ENCODE data around the gene KDM6A. TPM values are rescaled to one million over a fixed set of nuclear protein-coding genes. Genes with fewer than 3 reads are reported as not detected.

Gene KDM6A
- polyA plus RNA-seq, 1 donor from 2014 or later = 25.1 TPM

DNA sequence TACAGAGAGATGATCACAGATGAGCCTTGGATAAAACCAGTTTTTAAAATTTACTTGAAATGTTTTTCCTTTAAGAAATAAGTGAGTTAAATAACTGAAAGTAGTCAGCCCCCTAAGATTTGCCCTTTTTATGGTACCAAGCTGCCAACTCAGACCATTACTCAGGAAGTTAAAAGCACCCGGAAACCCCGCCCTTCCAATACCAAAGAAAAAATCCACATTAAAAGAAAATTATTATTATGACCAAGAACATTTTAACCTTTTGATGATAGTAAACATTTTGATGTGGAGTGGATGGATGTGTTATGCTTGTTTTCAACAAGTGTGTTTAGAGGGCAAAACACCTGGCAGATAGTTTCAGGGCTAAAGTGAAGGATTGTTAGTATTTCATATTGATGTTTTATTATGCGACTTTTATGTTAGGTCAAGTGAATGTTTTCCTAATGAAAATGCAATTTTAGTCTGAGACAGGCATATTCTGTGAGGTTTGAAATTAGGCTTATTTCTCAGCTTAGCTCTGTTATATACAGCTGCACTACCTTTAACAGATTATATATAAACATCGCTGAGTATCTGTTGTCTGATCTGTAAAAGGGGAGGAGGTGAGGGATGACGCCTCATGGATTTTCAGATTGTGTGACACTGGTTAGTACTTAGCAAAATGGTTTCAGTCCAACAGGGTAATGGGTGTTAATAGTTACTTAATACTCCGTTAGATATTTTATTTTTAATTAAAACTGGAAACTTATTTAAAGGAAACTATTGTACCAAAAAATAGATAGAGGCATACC lies 89.0 kb downstream of the KDM6A start:
- Histone ChIP-seq H3K9ac (ENCODE audit: low read length) (no peak overlapping the region), H3K9me2 (ENCODE audit: insufficient read depth, low read length) (no peaks in the 10 kb centered on the region), H3K9me3 (ENCODE audit: low read length) (no peaks in the 10 kb centered on the region), H3K27me3 (ENCODE audit: insufficient read depth, low read depth, low read length) (no peaks in the 10 kb centered on the region), H3K36me3 (ENCODE audit: insufficient read depth, low read length) (no peaks in the 10 kb centered on the region), H2AFZ (ENCODE audit: low read depth, low read length) (no peak overlapping the region), H3K79me2 (replicated peaks; ENCODE audit: insufficient read depth, low read length) (peaks cover 18% of the 10 kb centered on the region), H4K20me1 (ENCODE audit: insufficient read depth) (no peaks in the 10 kb centered on the region), H3K27ac (ENCODE audit: low read length) (no peak overlapping the region), H3F3A (ENCODE audit: insufficient read depth, low read length, poor library complexity, severe bottlenecking) (no peaks in the 10 kb centered on the region), H3K4me2 (ENCODE audit: low read length) (no peak overlapping the region), H3K4me3 (ENCODE audit: low read length) (no peak overlapping the region)
- TF ChIP-seq TAF1 (IDR thresholded peaks at IDR 0.05; ENCODE audit: low read depth) (no peak), EP300 (conservative IDR thresholded peaks at IDR 0.05; ENCODE audit: poor library complexity, severe bottlenecking) (no peak), RAD21 (conservative IDR thresholded peaks at IDR 0.05) (no peak), MXI1 (conservative IDR thresholded peaks at IDR 0.05; ENCODE audit: poor library complexity, severe bottlenecking) (no peak), EZH2 (IDR thresholded peaks at IDR 0.05; ENCODE audit: borderline replicate concordance, insufficient read depth, low read length, poor library complexity, severe bottlenecking) (no peak), POLR2AphosphoS5 (IDR thresholded peaks at IDR 0.05) (no peak)
- TF ChIP-seq, protein P1, sequence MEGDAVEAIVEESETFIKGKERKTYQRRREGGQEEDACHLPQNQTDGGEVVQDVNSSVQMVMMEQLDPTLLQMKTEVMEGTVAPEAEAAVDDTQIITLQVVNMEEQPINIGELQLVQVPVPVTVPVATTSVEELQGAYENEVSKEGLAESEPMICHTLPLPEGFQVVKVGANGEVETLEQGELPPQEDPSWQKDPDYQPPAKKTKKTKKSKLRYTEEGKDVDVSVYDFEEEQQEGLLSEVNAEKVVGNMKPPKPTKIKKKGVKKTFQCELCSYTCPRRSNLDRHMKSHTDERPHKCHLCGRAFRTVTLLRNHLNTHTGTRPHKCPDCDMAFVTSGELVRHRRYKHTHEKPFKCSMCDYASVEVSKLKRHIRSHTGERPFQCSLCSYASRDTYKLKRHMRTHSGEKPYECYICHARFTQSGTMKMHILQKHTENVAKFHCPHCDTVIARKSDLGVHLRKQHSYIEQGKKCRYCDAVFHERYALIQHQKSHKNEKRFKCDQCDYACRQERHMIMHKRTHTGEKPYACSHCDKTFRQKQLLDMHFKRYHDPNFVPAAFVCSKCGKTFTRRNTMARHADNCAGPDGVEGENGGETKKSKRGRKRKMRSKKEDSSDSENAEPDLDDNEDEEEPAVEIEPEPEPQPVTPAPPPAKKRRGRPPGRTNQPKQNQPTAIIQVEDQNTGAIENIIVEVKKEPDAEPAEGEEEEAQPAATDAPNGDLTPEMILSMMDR (IDR thresholded peaks at IDR 0.05; ENCODE audit: poor library complexity, severe bottlenecking) = no peak

DNA sequence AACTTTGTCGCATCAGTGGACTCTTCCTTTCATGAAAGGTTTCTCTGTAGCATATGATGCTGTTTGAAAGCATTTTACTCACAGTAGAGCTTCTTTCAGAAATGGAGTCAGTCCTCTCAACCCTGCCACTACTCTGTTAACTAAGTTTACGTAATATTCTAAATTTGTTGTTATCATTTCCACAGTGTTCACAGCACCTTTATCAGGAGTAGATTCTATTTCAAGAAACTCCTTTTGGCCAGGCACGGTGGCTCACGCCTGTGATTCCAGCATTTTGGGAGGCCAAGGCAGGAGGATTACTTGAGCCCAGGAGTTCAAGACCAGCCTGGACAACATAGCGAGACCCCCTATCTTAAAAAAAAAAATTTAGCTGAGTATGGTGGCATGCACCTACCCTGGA lies 90.0 kb downstream of the KDM6A start:
- H3K27ac ChIP-seq (ENCODE audit: low read length) = no peak overlapping the region
- no peaks in the 10 kb centered on the region for H3K9me2 ChIP-seq (ENCODE audit: insufficient read depth, low read length)
- H3K27me3 ChIP-seq (ENCODE audit: insufficient read depth, low read depth, low read length) = no peaks in the 10 kb centered on the region
- no peak overlapping the region for H2AFZ ChIP-seq (ENCODE audit: low read depth, low read length)
- H3K4me3 ChIP-seq (ENCODE audit: low read length) = no peak overlapping the region
- no peak overlapping the region for H3K9ac ChIP-seq (ENCODE audit: low read length)
- H3F3A ChIP-seq (ENCODE audit: insufficient read depth, low read length, poor library complexity, severe bottlenecking) = no peaks in the 10 kb centered on the region
- no peak overlapping the region for H3K4me2 ChIP-seq (ENCODE audit: low read length)
- H3K9me3 ChIP-seq (ENCODE audit: low read length) = no peaks in the 10 kb centered on the region
- H3K36me3 ChIP-seq (ENCODE audit: insufficient read depth, low read length) = no peaks in the 10 kb centered on the region
- TF ChIP-seq MXI1 (conservative IDR thresholded peaks at IDR 0.05; ENCODE audit: poor library complexity, severe bottlenecking) = no peak
- TF ChIP-seq, protein P1 (IDR thresholded peaks at IDR 0.05; ENCODE audit: poor library complexity, severe bottlenecking) = no peak
- TF ChIP-seq EZH2 (IDR thresholded peaks at IDR 0.05; ENCODE audit: borderline replicate concordance, insufficient read depth, low read length, poor library complexity, severe bottlenecking) = no peak
- H4K20me1 ChIP-seq (ENCODE audit: insufficient read depth) = no peaks in the 10 kb centered on the region
- peaks cover 18% of the 10 kb centered on the region for H3K79me2 ChIP-seq (replicated peaks; ENCODE audit: insufficient read depth, low read length)

DNA sequence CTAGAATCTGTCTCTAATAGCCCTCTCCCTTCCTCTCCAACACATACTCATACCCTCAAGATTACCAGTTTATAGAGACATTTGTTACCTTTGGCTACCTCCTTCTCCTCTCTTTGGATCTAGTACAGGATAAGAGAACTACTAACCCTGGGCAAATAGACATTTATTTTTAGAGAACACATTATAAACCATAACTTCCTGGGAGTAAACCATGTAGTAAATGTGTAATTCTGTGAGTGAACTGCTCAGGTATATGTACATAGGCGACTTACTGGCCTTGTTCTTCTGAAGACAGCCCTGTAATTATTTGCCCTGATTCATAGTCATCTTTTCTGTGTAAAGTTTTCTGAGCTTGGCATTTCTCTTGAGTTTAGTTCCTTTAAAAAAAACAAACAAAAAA lies 94.2 kb downstream of the KDM6A start:
- no peaks in the 10 kb centered on the region for H3K36me3 ChIP-seq (ENCODE audit: insufficient read depth, low read length)
- H3F3A ChIP-seq (ENCODE audit: insufficient read depth, low read length, poor library complexity, severe bottlenecking) = no peaks in the 10 kb centered on the region
- no peak for TF ChIP-seq SMC3 (conservative IDR thresholded peaks at IDR 0.05; ENCODE audit: poor library complexity)
- TF ChIP-seq RAD21 (conservative IDR thresholded peaks at IDR 0.05) = no peak
- no peak for TF ChIP-seq REST (IDR thresholded peaks at IDR 0.05; ENCODE audit: borderline replicate concordance)
- no peak overlapping the region for H2AFZ ChIP-seq (ENCODE audit: low read depth, low read length)
- no peaks in the 10 kb centered on the region for H4K20me1 ChIP-seq (ENCODE audit: insufficient read depth)
- no peaks in the 10 kb centered on the region for H3K9me2 ChIP-seq (ENCODE audit: insufficient read depth, low read length)
- H3K4me2 ChIP-seq (ENCODE audit: low read length) = no peak overlapping the region
- no peaks in the 10 kb centered on the region for H3K27me3 ChIP-seq (ENCODE audit: insufficient read depth, low read depth, low read length)
- H3K4me3 ChIP-seq (ENCODE audit: low read length) = no peak overlapping the region
- no peaks in the 10 kb centered on the region for H3K9me3 ChIP-seq (ENCODE audit: low read length)
- H3K9ac ChIP-seq (ENCODE audit: low read length) = no peak overlapping the region
- H3K79me2 ChIP-seq (replicated peaks; ENCODE audit: insufficient read depth, low read length) = no peaks in the 10 kb centered on the region
- no peak overlapping the region for H3K27ac ChIP-seq (ENCODE audit: low read length)

All from neural cell (in vitro differentiated cells).